ENCODE data around the gene AHDC1. TPM values are rescaled to one million over a fixed set of nuclear protein-coding genes. Genes with fewer than 3 reads are reported as not detected.

Gene AHDC1
- total RNA-seq, 1 experiment from 2014 or later: 49.0 TPM

DNA sequence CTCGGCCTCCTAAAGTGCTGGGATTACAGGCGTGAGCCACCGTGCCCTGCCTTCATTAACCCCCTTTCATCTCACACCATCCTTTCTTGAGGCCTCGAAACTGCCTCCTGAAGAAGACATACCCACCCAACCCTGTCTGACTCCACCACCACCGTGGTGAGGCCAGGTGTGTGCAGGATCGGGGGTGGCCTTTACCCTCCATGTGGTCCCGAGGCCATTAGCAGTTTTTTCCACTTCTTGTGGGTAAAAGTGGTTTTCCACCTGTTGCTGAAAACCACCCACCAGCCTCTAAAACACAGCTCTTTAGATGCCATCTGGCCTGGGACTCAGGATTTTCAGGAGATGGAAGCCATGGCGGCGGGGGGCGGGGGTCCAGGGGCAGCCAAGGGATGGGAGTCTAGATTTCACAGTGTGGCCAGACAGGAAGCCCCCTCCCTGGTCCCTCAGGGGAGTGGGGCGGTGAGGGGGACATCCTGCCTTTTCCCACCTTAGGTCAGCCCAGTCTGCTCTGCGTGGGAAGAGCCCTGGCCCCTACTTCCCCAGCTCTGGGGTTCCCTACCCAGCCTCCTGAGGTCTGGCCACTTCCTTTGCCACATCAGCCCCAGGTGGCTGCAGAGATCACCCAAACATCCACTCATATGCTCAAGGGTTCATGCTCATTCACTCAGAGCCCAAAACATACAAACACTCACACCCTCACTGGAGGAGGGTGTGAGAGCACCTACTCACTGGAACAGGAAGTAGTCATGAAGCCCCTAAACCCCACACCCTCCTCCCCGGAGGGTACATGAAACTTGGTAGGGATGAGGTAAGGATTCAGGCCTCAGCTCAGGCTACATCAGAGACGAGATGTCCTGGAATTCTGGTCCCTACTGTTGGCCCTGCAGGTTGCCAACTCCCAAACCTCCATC lies 28.7 kb upstream of the AHDC1 start:
- POLR2A ChIA-PET: no interaction called here
- no peak for DNase-seq (ENCODE audit: low spot score)
- Mint-ChIP-seq H3K4me1 (peaks cover 33% of the 10 kb centered on the region), H3K36me3 (no peaks in the 10 kb centered on the region), H3K4me3 (no peak overlapping the region; the same call in 1 of the 2 replicates), H3K27ac (no peak overlapping the region), H3K9me3 (no peaks in the 10 kb centered on the region), H3K27me3 (ENCODE audit: low read depth) (peaks cover 46% of the 10 kb centered on the region)
- TF ChIP-seq EMX1 (CRISPR knock-in tag; IDR thresholded peaks at IDR 0.05) (no peak), ZNF317 (CRISPR knock-in tag; IDR thresholded peaks at IDR 0.05; ENCODE audit: borderline replicate concordance, low read depth) (no peak), GTF2I (CRISPR knock-in tag; conservative IDR thresholded peaks at IDR 0.05) (no peak)
- TF ChIP-seq, protein P1, sequence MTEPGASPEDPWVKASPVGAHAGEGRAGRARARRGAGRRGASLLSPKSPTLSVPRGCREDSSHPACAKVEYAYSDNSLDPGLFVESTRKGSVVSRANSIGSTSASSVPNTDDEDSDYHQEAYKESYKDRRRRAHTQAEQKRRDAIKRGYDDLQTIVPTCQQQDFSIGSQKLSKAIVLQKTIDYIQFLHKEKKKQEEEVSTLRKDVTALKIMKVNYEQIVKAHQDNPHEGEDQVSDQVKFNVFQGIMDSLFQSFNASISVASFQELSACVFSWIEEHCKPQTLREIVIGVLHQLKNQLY (CRISPR knock-in tag; IDR thresholded peaks at IDR 0.05): no peak
- no peak for ATAC-seq
- CTCF ChIA-PET: interaction anchor here (0.6 to 1.8 kb wide), 4 partner anchors 30 to 1124 kb away, joined by 3 to 5 read pairs (median 4); no protein-coding TSS in a partner anchor

DNA sequence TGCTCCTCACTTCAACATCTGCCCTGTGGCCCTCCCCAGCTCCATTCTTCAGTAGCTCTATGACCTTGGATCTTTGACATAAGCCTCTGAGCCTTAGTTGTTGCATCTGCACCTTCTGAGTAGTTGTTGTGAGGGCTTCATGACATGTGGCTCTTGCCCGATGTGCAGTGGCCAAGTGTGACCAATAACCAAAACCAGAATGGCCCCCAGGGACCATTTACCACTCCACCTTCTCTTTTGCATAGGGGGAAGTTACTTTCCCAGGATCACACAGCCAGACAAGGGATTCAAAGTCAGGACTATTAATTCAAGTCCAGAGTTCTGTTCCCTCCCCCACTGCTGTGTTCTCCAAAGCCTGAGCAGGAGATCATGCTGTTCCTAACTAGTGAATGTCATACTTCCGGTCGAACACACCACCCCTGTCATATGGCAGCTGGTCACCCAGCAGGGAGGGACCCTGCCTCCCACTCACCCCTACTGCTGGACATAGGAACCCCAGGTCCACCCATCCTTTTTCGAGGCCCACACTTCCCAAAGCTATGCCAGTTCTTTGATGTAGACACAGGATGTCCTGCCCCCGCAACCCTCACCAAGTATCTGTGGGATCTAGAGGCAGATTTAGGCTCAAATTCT lies 27.0 kb upstream of the AHDC1 start:
- H3K36me3 Mint-ChIP-seq: no peaks in the 10 kb centered on the region
- peaks cover 37% of the 10 kb centered on the region for H3K4me1 Mint-ChIP-seq
- DNase-seq (ENCODE audit: low spot score) (no peak), ATAC-seq (no peak)
- peaks cover 38% of the 10 kb centered on the region for H3K27me3 Mint-ChIP-seq (ENCODE audit: low read depth)
- ChIA-PET CTCF (interaction anchor here (0.7 to 2.3 kb wide), 6 partner anchors 13 to 38 kb away, joined by 3 to 8 read pairs (median 4); no protein-coding TSS in a partner anchor), POLR2A (interaction anchor here (0.5 kb wide), 1 partner anchor 93 kb away, joined by 3 read pairs; no protein-coding TSS in a partner anchor)
- no peaks in the 10 kb centered on the region for H3K9me3 Mint-ChIP-seq
- H3K27ac Mint-ChIP-seq: no peak overlapping the region
- H3K4me3 Mint-ChIP-seq: no peak overlapping the region
- TF ChIP-seq ZBTB21 (CRISPR knock-in tag; IDR thresholded peaks at IDR 0.05; ENCODE audit: borderline replicate concordance): no peak
- no peak for TF ChIP-seq SOX15 (CRISPR knock-in tag; IDR thresholded peaks at IDR 0.05)
- no peak for TF ChIP-seq ZNF232 (CRISPR knock-in tag; IDR thresholded peaks at IDR 0.05)
- TF ChIP-seq, protein P2, sequence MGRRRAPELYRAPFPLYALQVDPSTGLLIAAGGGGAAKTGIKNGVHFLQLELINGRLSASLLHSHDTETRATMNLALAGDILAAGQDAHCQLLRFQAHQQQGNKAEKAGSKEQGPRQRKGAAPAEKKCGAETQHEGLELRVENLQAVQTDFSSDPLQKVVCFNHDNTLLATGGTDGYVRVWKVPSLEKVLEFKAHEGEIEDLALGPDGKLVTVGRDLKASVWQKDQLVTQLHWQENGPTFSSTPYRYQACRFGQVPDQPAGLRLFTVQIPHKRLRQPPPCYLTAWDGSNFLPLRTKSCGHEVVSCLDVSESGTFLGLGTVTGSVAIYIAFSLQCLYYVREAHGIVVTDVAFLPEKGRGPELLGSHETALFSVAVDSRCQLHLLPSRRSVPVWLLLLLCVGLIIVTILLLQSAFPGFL (CRISPR knock-in tag; IDR thresholded peaks at IDR 0.05; ENCODE audit: borderline replicate concordance): no peak
- TF ChIP-seq, protein P3, sequence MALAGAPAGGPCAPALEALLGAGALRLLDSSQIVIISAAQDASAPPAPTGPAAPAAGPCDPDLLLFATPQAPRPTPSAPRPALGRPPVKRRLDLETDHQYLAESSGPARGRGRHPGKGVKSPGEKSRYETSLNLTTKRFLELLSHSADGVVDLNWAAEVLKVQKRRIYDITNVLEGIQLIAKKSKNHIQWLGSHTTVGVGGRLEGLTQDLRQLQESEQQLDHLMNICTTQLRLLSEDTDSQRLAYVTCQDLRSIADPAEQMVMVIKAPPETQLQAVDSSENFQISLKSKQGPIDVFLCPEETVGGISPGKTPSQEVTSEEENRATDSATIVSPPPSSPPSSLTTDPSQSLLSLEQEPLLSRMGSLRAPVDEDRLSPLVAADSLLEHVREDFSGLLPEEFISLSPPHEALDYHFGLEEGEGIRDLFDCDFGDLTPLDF (CRISPR knock-in tag; IDR thresholded peaks at IDR 0.05): no peak
- TF ChIP-seq, protein P4, sequence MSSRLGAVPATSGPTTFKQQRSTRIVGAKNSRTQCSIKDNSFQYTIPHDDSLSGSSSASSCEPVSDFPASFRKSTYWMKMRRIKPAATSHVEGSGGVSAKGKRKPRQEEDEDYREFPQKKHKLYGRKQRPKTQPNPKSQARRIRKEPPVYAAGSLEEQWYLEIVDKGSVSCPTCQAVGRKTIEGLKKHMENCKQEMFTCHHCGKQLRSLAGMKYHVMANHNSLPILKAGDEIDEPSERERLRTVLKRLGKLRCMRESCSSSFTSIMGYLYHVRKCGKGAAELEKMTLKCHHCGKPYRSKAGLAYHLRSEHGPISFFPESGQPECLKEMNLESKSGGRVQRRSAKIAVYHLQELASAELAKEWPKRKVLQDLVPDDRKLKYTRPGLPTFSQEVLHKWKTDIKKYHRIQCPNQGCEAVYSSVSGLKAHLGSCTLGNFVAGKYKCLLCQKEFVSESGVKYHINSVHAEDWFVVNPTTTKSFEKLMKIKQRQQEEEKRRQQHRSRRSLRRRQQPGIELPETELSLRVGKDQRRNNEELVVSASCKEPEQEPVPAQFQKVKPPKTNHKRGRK (CRISPR knock-in tag; IDR thresholded peaks at IDR 0.05; ENCODE audit: borderline replicate concordance): no peak
- TF ChIP-seq, protein P5, sequence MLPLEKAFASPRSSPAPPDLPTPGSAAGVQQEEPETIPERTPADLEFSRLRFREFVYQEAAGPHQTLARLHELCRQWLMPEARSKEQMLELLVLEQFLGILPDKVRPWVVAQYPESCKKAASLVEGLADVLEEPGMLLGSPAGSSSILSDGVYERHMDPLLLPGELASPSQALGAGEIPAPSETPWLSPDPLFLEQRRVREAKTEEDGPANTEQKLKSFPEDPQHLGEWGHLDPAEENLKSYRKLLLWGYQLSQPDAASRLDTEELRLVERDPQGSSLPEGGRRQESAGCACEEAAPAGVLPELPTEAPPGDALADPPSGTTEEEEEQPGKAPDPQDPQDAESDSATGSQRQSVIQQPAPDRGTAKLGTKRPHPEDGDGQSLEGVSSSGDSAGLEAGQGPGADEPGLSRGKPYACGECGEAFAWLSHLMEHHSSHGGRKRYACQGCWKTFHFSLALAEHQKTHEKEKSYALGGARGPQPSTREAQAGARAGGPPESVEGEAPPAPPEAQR (CRISPR knock-in tag; IDR thresholded peaks at IDR 0.05): no peak
- TF ChIP-seq, protein P6, sequence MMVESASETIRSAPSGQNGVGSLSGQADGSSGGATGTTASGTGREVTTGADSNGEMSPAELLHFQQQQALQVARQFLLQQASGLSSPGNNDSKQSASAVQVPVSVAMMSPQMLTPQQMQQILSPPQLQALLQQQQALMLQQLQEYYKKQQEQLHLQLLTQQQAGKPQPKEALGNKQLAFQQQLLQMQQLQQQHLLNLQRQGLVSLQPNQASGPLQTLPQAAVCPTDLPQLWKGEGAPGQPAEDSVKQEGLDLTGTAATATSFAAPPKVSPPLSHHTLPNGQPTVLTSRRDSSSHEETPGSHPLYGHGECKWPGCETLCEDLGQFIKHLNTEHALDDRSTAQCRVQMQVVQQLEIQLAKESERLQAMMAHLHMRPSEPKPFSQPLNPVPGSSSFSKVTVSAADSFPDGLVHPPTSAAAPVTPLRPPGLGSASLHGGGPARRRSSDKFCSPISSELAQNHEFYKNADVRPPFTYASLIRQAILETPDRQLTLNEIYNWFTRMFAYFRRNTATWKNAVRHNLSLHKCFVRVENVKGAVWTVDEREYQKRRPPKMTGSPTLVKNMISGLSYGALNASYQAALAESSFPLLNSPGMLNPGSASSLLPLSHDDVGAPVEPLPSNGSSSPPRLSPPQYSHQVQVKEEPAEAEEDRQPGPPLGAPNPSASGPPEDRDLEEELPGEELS (CRISPR knock-in tag; IDR thresholded peaks at IDR 0.05): no peak
- no peak for TF ChIP-seq ZNF317 (CRISPR knock-in tag; IDR thresholded peaks at IDR 0.05; ENCODE audit: borderline replicate concordance, low read depth)
- TF ChIP-seq NFATC4 (CRISPR knock-in tag; IDR thresholded peaks at IDR 0.05): no peak
- no peak for TF ChIP-seq OVOL2 (CRISPR knock-in tag; IDR thresholded peaks at IDR 0.05; ENCODE audit: borderline replicate concordance)
- TF ChIP-seq, protein P7, sequence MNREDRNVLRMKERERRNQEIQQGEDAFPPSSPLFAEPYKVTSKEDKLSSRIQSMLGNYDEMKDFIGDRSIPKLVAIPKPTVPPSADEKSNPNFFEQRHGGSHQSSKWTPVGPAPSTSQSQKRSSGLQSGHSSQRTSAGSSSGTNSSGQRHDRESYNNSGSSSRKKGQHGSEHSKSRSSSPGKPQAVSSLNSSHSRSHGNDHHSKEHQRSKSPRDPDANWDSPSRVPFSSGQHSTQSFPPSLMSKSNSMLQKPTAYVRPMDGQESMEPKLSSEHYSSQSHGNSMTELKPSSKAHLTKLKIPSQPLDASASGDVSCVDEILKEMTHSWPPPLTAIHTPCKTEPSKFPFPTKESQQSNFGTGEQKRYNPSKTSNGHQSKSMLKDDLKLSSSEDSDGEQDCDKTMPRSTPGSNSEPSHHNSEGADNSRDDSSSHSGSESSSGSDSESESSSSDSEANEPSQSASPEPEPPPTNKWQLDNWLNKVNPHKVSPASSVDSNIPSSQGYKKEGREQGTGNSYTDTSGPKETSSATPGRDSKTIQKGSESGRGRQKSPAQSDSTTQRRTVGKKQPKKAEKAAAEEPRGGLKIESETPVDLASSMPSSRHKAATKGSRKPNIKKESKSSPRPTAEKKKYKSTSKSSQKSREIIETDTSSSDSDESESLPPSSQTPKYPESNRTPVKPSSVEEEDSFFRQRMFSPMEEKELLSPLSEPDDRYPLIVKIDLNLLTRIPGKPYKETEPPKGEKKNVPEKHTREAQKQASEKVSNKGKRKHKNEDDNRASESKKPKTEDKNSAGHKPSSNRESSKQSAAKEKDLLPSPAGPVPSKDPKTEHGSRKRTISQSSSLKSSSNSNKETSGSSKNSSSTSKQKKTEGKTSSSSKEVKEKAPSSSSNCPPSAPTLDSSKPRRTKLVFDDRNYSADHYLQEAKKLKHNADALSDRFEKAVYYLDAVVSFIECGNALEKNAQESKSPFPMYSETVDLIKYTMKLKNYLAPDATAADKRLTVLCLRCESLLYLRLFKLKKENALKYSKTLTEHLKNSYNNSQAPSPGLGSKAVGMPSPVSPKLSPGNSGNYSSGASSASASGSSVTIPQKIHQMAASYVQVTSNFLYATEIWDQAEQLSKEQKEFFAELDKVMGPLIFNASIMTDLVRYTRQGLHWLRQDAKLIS (CRISPR knock-in tag; IDR thresholded peaks at IDR 0.05; ENCODE audit: borderline replicate concordance): no peak
- TF ChIP-seq, protein P8, sequence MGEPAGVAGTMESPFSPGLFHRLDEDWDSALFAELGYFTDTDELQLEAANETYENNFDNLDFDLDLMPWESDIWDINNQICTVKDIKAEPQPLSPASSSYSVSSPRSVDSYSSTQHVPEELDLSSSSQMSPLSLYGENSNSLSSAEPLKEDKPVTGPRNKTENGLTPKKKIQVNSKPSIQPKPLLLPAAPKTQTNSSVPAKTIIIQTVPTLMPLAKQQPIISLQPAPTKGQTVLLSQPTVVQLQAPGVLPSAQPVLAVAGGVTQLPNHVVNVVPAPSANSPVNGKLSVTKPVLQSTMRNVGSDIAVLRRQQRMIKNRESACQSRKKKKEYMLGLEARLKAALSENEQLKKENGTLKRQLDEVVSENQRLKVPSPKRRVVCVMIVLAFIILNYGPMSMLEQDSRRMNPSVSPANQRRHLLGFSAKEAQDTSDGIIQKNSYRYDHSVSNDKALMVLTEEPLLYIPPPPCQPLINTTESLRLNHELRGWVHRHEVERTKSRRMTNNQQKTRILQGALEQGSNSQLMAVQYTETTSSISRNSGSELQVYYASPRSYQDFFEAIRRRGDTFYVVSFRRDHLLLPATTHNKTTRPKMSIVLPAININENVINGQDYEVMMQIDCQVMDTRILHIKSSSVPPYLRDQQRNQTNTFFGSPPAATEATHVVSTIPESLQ (CRISPR knock-in tag; IDR thresholded peaks at IDR 0.05): no peak
- TF ChIP-seq CREM (CRISPR knock-in tag; IDR thresholded peaks at IDR 0.05): no peak

Data from WTC11 (cell line).